ENCODE data around the gene PCSK4. TPM values are rescaled to one million over a fixed set of nuclear protein-coding genes. Genes with fewer than 3 reads are reported as not detected.

The PCSK4 gene
- total RNA-seq, 1 experiment from 2014 or later = 9.1 TPM

- no peaks in the 10 kb centered on the region for H3K79me2 ChIP-seq (ENCODE audit: insufficient read depth, low read length)
- no peak overlapping the region for H3K27ac ChIP-seq (ENCODE audit: insufficient read length, low read depth, low read length)
- H4K91ac ChIP-seq (ENCODE audit: insufficient read length, low read depth, low read length) = no peak overlapping the region
- H3K4ac ChIP-seq (ENCODE audit: low read depth, low read length) = no peak overlapping the region
- H3K36me3 Mint-ChIP-seq (ENCODE audit: insufficient read depth in 1 of 3, low read depth in 3 of 3) = peaks cover 0 to 13% (median 5%) of the 10 kb centered on the region in 3 experiments; a peak in 2 of 7 replicates
- H3K27ac Mint-ChIP-seq = no peak overlapping the region
- no peaks in the 10 kb centered on the region for H4K20me1 ChIP-seq (ENCODE audit: control insufficient read depth, insufficient read depth, insufficient read length)
- peak; percentile 42; the same call in 1 of the 3 replicates for TF ChIP-seq CTCF (conservative IDR thresholded peaks at IDR 0.05)
- H4K5ac ChIP-seq (ENCODE audit: insufficient read length, low read depth, low read length) = no peak overlapping the region
- H3K27me3 ChIP-seq (ENCODE audit: insufficient read depth, low read length) = no peaks in the 10 kb centered on the region; the same call in 1 of the 2 replicates
- H3K9me3 ChIP-seq (ENCODE audit: control insufficient read depth, low read depth, low read length) = no peaks in the 10 kb centered on the region
- no peak overlapping the region; the same call in 1 of the 2 replicates for H3K14ac ChIP-seq (ENCODE audit: insufficient read depth, low read length)
- WGBS (ENCODE audit: extremely low coverage, insufficient read length, low lambda C conversion rate) = no CpG with 5 or more reads among the region's 48 CpGs
- H3K9me3 Mint-ChIP-seq = no peaks in the 10 kb centered on the region
- no peak overlapping the region for H2BK20ac ChIP-seq (ENCODE audit: low read depth, low read length, poor library complexity, severe bottlenecking)
- H3K23ac ChIP-seq (ENCODE audit: insufficient read length, low read depth, low read length) = no peak overlapping the region
- H2AK5ac ChIP-seq (ENCODE audit: insufficient read length, low read length) = no peak overlapping the region
- no peak overlapping the region for H4K8ac ChIP-seq (replicated peaks; ENCODE audit: insufficient read length, low read depth, low read length)
- no peak overlapping the region for H2BK120ac ChIP-seq (ENCODE audit: low read depth, low read length, poor library complexity, severe bottlenecking)
- no peak overlapping the region for H2BK15ac ChIP-seq (ENCODE audit: low read depth, low read length)
- no peak overlapping the region for H3K4me2 ChIP-seq (ENCODE audit: insufficient read depth, insufficient read length, low read length)
- peak; percentile 76 for DNase-seq
- H3K79me1 ChIP-seq (ENCODE audit: insufficient read depth, low read depth, low read length, poor library complexity, severe bottlenecking) = no peaks in the 10 kb centered on the region
- H3K27me3 Mint-ChIP-seq (ENCODE audit: low read depth) = peaks cover 67% of the 10 kb centered on the region
- no peak overlapping the region for H3K18ac ChIP-seq (ENCODE audit: insufficient read length, low read depth, low read length)
- peaks cover 8% of the 10 kb centered on the region for H3K23me2 ChIP-seq (ENCODE audit: insufficient read length, low read depth, low read length, poor library complexity, severe bottlenecking)
- no peak overlapping the region for H3K56ac ChIP-seq (ENCODE audit: insufficient read length, low read depth, low read length)
- peaks cover 7 to 19% of the 10 kb centered on the region in 2 experiments for H3K4me1 Mint-ChIP-seq
- no peaks in the 10 kb centered on the region; the same call in 1 of the 2 replicates for H3K4me1 ChIP-seq (ENCODE audit: insufficient read depth, low read length)
- no peak overlapping the region for H2BK5ac ChIP-seq (ENCODE audit: insufficient read length, low read length)
- no peak overlapping the region for H2BK12ac ChIP-seq (ENCODE audit: insufficient read length, low read depth, low read length)
- no peak overlapping the region for H3K4me3 Mint-ChIP-seq
- H2AFZ ChIP-seq (ENCODE audit: low read length) = no peak overlapping the region
- H3K9ac ChIP-seq (ENCODE audit: extremely low read depth, insufficient read length, low read length) = no peak overlapping the region
- no peak overlapping the region for H3T11ph ChIP-seq (ENCODE audit: low read length)
These were observed 33.0 kb downstream of the PCSK4 start for GRCh38 chr19:1457031-1457739.
